ENCODE results near the gene GLB1L3.

The GLB1L3 gene

GRCh38 chr11:134275534-134276395 is at the start of gene GLB1L3:
GLB1L3 (plus strand) TSS chr11:134276379; CDS start chr11:134276741, 362 bp downstream.
- DNase-seq (ENCODE audit: low read depth in 2 of 2) = peak; percentile 54 to 66

GRCh38 chr11:134226806-134227325 is 49.3 kb upstream of the GLB1L3 start:
- no peak for DNase-seq (ENCODE audit: low read depth in 2 of 2)

- peak in 1 of 2 donors; percentile 10 for DNase-seq (ENCODE audit: low read depth in 2 of 2)
Measured at GRCh38 chr11:134228625-134229024, 47.6 kb upstream of the GLB1L3 start.

- DNase-seq (ENCODE audit: low read depth in 2 of 2) = no peak
Measured at GRCh38 chr11:134229126-134229790, 46.9 kb upstream of the GLB1L3 start.

DNA sequence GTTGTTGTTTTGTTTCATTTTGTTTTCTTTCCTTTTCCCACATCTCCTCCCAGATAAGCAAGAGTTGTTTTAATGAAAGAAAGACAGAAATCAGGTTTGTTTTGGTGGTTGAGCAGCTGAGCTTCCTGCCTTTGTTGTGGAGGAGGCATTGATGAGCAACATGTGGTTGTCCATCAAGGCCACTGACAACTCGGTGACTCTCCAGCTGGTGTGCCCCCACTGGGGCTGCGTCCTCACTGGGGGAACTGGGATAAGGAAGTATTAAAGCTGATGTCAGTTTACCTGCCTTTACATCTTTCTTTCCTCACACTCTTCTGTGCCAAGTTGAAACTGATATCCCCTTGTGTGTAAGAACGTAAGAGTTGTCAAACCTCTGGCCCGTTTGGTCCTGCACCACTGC is 45.8 kb upstream of the GLB1L3 start:
- no peak for DNase-seq (ENCODE audit: low read depth in 2 of 2)

GRCh38 chr11:134231958-134232659 is 44.1 kb upstream of the GLB1L3 start:
- no peak for DNase-seq (ENCODE audit: low read depth in 2 of 2)

DNA sequence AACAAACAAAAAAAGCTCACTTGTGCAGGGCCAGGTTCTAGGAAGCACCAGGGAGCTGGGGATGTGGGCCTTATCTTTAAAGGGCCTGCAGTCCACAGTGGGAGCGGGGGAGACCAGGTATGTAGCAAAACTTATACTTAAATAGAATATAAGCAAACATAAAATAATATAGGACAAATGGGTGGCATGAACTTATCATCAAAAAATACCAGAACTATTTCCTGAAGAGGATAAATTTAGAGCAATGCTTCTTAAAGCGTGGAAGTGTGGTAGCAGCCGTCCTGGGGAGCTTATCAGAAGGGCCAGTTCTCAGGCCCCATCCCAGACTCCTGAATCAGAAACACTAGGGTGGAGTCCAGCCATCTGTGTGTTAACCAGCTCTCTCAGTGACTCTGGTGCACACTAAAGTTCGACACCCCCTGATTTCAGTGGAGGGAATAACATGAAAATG is 42.4 kb upstream of the GLB1L3 start:
- DNase-seq (ENCODE audit: low read depth in 2 of 2) = no peak

DNA sequence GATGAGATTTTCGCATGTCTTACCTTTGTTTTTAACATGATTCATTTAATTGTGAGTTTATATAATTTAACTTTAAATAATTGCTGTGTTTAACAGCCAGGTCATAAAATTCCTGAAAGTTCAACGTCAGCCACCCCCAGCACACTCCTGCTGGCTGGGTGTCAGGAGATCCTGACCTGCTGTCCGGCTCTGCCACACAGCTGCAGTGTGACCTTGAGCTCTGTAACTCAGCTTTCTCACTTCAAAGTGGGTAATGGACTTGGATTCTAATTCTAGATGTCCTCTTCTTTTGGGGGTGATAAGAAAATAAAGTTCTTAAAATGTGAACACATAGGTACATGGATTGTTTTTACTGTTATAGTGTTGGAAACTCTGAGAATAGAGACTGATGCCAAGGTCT is 40.8 kb upstream of the GLB1L3 start:
- DNase-seq (ENCODE audit: low read depth in 2 of 2) = no peak

DNA sequence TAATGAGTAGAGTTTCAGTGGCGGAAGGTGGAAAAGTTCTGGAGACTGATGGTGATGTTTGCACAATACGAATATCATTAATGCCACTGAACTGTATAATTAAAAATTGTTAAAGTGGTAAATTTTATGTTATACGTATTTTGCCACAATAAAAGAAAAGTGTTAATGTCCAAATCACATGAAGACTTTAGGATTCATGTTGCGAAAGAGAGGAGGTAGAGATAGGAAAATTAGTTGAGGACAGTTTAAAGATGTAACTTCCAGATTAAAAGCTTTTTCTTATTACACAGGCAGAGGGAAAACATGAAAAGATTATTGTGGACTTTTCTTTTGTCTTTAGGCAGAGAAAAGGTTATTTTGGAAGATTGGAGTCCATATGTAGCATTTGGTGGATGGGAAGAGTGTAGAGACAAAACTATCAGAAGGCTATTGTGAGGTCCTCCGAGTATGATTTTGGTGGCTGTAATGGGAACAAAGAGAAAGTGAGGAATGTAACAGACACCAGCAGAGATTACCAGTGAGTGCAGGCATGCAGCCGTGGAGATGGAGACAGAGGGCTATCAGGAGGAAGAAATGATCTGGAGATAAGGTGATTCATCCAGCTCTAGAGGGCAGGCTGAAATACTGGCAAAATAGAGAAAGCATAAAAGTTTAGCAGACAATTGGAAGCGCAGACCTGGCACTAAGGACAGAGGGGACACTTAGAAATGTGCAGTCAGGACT is 39.2 kb upstream of the GLB1L3 start:
- no peak for DNase-seq (ENCODE audit: low read depth in 2 of 2)

GRCh38 chr11:134237557-134237922 is 38.6 kb upstream of the GLB1L3 start:
- no peak for DNase-seq (ENCODE audit: low read depth in 2 of 2)

DNA sequence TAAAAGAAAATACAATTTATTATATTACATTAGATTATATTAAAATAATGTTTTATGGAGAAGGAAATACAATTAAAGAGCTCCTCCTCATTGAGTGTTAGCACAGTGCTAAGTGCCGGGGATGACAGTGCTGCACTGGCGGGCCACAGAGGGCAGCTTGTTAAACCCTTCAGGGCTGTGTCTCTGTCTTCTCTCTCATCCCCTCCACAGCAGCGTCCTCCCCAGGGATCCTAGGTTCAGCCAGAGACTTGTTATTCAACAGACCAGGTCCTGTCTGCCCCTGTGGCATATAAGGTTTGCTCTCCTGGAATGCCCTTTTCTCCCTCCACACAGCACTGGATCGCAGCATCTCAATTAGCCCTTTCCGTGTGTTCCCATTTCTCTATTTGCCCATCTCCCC is 37.2 kb upstream of the GLB1L3 start:
- no peak for DNase-seq (ENCODE audit: low read depth in 2 of 2)

- no peak for DNase-seq (ENCODE audit: low read depth in 2 of 2)
Measured at GRCh38 chr11:134240592-134240991, 35.6 kb upstream of the GLB1L3 start.

DNA sequence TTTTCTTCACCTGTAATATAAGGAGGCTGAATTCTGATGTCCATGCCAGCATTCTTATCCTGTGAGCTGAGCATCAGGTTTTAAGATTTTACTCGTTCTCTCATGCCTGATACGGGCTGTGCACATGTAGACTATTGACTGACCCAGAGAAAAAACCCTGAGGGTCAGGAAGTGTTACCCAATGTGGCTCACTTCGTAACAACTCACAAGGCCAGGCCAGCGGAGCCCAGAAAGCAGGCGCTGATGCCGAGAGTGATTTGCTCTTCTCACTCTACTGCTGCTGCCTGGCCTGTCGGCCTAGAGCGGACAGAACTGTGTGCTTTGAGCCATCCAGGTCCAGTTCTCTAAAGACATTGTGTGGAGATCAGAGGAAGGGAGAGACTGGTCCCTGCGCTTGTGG is 33.8 kb upstream of the GLB1L3 start:
- DNase-seq (ENCODE audit: low read depth in 2 of 2) = no peak

DNA sequence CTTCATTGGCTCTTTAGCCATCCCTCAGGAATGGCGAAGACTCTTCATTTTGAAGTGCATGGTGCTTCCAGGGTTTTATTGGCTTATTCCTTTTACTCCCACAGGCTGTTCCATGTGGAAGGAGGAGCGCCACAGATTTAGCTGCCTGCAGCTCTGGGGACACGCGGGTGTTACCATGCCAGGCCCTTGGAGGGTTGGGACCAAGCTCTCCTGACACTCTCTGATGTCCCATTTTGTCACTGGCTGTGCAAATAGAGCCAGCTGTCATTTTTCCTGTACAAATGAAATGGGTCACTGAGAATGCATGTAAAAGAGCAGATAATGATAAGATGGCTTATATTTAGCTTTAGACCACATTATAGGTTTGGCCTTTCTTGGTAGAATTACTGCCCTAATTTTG is 32.3 kb upstream of the GLB1L3 start:
- no peak for DNase-seq (ENCODE audit: low read depth in 2 of 2)

DNA sequence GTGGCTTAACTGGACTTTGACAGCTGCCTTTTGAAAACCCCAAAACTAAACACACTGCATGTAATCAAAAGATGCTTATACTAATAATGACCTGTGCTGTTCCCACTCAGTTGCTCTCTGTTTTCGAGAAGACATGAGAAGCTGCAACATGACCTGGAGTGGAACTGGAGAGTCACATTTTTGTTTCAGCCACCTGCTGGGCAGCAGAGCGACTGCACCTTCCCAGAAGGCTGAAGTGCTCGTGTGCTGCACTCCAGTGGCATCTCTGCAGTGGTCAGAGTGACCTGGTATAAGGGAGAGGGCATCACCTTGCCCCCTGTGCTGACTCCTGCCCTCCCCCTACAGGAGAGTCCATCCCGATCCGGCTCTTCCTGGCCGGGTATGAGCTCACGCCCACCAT is 31.6 kb upstream of the GLB1L3 start:
- no peak for DNase-seq (ENCODE audit: low read depth in 2 of 2)

- DNase-seq (ENCODE audit: low read depth in 2 of 2) = no peak
Measured at GRCh38 chr11:134245434-134245833, 30.7 kb upstream of the GLB1L3 start.

DNA sequence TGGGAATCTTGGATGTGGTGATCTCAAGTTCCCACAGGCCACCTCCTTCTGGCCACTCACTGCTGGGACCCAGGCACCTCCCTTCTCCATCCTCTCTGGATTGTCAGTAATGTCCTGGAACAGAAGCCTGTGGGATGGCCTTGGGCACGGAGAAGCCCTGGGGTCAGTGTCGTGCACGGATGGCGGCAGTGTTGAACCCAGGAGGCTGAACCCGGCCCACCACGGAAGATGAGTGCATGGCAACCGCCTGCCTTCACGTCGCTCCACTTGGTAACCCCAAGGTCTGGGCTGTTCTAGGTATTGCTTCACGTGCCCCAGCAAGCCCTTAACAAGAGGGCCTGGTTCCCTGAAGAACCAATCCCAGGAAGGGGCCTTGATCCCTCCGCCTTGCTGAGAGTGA is 30.1 kb upstream of the GLB1L3 start:
- no peak for DNase-seq (ENCODE audit: low read depth in 2 of 2)

DNA sequence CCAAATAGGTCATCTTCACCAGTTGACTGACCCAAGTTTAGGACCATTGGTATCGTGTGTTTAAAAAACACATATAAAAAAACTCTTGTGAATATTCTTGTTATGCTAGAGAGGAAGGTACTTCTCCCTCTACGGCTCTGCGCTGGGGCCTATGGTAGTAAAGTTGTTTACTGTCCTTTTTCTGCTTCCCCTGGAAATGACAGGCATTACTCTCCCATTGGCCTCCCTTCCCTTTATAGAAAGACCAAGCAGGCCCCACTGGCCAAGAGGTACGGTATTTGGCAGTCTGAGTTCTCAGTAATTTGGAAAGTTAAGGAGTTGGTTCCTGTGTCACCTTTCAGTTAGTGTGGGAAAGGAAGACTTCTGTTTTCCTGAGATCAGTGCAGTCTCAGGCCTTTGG is 29.5 kb upstream of the GLB1L3 start:
- no peak for DNase-seq (ENCODE audit: low read depth in 2 of 2)

DNA sequence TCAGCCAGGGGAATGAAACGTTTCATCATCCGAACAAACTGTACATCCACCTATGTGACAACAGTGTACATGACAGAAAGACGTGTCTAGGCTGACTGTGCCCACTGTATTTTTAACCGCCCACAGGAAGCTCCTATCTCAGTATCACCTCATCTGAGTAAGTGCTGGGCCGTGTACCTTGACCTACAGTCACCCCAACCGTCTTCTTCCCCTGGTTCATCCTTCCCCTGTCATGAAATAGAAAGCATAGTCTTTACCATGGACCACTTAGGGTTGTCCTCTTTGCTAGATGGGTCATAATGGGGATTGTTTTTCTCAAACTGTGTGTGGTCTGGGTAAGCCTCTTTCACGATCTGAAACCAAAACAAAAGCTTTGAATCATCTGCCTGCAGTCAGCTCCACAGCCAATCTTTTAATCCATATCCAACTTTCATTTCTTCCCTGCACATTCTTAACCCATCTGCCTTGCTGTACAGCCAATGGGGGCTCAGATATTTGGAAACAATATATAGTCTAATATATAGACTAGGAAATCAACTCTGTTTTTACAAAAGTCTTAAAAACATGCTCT is 27.2 kb upstream of the GLB1L3 start:
- DNase-seq (ENCODE audit: low read depth in 2 of 2) = no peak

DNA sequence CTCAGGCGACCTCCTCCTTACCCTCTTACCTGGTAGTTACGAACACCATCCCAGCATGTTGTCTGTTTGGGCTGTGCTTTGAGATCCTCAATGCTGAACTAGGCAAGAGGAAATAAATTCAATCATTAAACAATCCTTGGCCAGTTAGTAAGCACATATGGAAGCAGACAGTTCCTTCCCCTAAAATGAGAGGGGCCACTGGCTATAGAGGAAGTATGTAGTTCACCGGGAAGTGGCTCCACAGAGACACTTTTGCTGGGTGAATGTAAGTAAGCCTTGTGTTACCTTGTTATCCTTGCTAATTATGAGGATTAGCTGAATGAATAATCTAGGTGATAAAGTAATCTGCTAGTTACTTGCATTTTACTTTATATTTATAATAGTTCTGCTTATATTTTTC is 25.9 kb upstream of the GLB1L3 start:
- DNase-seq (ENCODE audit: low read depth in 2 of 2) = no peak

- no peak for DNase-seq (ENCODE audit: low read depth in 2 of 2)
Measured at GRCh38 chr11:134250675-134251074, 25.5 kb upstream of the GLB1L3 start.
